GF-D8 (cell line): Measurements from ENCODE around the gene DCDC2B.

ENCODE experiments used
- DNase-seq: peaks from one replicate; lab custom pipeline; 2025; lab: John Stamatoyannopoulos, UW

Gene DCDC2B

DNA sequence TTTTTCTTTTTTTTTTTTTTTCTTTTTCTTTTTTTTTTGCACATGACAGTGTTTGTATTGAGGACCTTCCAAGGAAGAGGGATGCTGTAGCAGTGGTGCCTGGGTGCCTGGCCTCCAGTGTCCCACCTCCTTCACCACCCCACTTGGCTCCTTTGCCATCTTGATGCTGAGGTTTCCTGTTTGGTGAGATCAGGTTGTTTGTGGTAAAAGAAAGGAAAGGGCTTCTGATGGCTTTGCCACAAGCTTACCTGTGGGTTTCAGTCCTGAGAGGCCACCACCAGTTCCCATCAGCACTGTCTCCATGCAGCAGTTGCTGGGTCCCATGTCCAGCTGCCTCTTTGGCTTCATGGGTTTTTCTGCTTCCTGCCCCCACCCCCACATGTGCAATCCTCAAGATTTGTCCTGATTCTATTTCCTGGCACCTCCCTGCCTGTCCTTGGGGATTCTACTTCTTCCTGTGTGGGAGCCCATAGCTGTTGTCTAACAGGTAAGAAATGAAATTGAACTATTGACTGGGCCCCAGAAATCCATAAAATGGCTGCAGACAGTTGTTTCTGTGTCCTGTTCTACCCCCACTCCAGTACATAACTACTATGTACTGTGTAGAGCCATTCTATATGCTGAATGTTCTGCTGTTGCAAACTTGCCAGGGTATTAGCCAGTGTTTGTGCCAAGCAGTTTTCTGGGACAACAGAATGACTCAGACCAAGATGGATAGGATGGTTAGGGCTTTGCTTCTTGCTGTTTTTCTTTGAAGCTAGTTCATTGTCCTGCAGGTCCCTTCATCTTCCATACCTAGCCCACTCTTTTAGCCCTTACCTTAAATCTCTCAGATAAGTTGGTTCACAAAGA is 12.7 kb upstream of the DCDC2B start:
- DNase-seq, result no peak

DNA sequence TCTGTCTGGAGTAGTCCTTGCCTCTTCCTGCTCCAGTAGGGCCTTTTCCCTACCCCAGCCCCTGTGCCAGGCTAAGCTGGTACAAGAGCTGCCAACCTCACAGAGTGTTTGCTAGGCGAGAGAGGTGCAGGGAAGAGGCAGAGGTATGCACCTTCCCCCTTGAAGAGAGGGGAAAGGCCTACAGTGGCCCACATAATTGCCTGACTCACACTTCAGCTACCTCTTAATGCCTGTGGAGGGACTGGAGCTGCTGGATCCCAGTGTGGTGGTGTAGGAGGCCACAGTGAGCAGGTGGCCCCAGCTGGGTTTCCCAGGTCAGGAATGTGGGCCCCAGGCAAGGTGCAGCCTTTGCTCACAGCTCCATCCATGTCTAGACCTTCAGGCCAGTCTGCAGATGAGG is 11.8 kb upstream of the DCDC2B start:
- no peak for DNase-seq

DNA sequence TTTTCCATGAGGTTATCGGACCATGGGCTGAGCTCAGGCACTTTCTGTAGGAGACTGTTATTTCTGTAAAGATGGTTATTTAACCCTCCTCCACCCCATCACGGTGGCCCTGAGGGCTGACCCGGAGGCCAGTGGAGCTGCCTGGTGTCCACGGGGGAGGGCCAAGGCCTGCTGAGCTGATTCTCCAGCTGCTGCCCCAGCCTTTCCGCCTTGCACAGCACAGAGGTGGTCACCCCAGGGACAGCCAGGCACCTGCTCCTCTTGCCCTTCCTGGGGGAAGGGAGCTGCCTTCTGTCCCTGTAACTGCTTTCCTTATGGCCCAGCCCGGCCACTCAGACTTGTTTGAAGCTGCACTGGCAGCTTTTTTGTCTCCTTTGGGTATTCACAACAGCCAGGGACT is 11.1 kb upstream of the DCDC2B start:
- no peak for DNase-seq

DNA sequence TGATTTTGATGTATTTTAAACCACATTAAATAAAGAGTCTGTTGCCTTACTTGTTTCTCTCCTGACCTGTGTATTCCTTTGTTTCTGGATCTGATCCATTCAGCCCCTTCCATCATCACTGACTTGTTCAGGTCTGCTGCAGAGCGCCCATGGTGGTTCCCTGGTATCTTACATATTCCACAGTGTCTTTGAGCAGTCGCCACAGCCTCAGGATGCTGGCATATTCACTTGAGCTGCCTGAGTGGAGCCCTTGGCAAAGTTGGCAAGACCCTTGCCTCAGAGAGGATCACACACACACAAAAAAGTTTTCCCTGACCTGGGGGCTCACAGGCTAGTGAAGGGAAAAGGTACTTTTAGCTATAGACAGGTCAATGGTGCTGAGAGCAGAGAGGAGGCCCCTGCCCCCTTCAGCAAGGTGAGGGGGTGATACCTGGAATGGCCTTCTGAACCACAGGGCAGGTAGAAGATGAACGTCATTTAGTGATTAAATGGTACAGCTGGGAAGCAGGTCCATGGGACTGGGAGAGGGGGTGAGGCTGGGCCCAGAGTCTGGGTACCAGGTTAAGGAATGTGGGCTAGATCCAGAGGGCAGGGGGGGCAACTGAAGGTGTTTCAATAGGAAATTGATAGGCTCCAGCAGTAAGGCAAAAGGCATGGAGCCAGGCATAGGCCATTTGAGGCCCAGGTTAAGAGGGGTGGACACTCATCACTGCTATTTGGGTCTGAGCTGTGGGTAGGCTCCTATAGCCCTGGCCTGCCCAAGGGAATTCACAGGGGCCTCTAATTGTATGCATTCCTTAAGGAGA is 10.4 kb upstream of the DCDC2B start:
- DNase-seq, result no peak

DNA sequence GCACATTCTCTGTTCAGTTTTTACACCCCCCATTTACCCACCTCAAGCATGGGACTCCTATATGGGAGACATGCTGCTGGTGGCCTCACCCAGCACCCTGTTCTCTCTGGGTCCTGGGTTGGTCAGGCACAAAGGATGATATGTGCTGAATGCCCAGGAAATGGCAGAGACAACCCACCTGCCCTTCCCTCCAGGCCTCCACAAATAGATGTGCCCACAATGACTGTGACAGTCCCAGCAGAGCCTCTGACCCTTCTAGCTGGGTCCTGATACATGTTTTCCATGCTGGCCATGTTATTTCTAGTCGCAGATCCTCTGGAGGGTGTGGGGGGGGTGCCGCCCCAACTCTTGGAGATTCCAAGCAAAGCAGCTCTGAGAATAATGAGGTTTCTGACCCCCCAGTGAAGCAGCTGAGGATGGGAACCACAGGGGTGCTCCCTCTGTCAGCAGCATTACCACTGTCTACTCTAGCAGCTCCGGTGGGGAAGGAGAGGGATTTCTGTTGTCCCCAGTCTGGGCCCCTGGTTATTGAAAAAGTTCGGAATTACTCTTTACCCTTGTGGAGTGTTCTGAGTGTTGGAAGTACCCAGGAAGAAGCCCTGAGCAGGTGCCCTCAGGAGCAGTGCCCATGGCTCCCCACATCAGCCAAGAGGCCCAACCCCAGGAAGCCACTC is 9.7 kb upstream of the DCDC2B start:
- no peak for DNase-seq

DNA sequence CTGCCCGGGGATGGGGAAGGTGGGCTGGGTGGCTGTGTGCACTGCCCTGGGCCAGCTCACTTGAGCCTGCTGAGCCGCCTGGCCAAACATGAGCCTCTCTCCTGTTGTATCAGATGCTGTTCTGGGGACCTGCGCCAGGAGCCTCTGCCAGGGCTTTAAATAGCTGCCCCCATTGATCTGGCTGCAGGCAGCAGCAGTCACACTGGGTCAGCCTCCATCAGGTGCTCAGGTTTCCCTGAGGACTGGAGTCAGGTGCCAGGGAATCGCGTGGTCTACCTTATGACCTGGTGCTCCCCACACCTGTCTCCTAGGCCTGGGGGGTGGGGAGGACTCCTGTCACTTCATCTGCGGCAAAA is 9.2 kb upstream of the DCDC2B start:
- DNase-seq, result no peak

DNA sequence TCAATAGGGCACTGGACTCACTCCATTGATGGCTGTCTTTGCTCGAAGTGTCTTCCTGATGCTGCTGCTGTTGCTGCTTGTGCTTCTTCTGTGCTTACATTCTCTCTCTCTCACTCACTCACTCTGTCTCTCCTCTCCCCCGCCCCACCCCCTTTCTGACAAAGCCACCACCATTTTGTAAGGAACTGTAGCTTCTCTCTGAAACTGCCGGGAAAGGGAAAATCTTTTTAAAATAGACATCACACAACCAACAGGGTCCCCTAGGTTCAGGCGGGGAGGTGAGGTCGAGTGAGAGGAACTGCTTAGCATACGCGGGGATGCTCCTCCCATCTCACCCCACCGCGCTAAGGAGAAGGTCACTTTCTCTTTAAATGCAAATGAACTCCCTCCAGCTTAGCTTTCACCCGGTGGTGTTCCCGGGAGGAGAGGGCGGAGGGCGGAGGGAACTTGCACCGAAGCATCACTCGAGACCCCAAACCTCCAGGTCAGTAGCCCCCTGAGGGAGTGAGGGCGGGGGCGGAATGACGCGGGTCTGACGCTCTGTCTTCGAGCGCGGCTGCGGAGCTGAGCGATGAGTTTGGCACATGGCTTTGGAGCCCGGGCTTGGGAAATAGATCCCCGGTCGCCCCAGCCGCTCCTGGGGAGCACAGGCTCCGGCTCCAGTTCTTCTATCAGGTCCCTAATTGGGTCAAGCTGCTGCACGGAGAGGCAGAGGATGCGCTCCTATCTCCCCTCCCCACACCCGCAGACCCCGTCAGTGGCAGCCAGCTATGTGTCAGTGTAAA is 8.5 kb upstream of the DCDC2B start, which contains the start of gene CCDC28B:
CCDC28B (plus strand) TSS at position 370 of the 785 bp plus-strand sequence. CDS start 1,341 bp downstream, outside the sequence.
- DNase-seq, result no peak

DNA sequence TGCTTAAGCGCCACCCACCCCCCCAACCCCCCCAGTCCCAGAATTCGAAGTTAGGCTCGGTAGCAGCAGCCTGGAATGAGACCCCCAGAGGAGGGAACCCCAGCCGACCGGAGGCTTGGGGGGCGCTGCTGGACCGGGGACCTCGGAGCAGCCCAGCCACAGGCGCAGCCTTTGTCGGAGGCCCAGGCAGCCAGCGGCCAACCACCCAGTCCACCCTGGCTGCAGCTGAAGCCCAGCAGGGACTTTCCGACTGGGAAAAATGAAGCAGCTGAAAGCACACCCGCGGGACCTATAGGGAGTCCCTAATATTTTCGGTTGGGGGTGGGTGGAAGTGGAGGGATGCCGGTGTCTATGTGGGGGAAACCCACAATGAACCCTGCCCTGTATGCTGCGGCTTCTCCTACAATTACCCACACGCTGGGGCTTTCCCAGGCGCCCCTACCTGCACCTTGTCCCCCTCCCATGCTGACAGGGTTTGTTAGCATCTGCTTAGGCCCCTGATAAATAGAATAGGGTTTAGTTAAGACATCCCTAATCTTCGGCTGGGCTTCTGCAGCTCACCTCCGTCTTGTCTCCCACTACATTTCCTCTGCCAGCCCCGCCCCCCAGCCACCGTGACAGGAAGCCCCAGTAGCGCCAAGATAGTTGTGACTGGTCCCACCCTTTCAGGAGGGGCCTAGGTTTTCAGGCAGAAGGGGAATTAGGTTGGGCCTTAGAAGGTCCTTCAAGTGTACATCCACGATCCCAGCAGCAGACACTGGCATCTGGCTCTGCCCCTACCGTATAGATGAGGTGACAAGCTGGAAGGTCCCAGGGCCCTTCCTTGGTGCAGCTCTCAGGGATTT is 7.7 kb upstream of the DCDC2B start:
- peak; percentile 14 for DNase-seq

DNA sequence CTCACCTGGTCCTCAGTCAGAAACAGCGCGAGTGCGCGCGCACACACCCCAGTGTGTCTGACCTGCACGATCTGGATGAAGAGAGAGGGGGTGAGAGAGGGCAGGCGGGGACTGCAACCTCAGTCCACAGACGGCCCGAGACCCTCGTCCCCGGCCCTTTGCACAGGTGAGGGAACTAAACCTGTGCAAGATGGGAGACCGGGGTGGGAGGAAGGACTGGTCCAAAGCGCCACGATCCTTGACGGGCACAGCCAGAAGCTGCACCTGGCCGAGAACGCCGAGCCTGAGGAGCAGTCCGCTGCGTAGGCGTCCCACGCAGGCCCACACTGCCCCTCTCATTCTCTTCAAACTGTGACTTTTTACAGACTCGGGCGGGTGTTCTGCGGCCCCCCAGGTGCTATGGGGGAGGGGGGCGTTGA is 3.9 kb upstream of the DCDC2B start:
- DNase-seq, result no peak

DNA sequence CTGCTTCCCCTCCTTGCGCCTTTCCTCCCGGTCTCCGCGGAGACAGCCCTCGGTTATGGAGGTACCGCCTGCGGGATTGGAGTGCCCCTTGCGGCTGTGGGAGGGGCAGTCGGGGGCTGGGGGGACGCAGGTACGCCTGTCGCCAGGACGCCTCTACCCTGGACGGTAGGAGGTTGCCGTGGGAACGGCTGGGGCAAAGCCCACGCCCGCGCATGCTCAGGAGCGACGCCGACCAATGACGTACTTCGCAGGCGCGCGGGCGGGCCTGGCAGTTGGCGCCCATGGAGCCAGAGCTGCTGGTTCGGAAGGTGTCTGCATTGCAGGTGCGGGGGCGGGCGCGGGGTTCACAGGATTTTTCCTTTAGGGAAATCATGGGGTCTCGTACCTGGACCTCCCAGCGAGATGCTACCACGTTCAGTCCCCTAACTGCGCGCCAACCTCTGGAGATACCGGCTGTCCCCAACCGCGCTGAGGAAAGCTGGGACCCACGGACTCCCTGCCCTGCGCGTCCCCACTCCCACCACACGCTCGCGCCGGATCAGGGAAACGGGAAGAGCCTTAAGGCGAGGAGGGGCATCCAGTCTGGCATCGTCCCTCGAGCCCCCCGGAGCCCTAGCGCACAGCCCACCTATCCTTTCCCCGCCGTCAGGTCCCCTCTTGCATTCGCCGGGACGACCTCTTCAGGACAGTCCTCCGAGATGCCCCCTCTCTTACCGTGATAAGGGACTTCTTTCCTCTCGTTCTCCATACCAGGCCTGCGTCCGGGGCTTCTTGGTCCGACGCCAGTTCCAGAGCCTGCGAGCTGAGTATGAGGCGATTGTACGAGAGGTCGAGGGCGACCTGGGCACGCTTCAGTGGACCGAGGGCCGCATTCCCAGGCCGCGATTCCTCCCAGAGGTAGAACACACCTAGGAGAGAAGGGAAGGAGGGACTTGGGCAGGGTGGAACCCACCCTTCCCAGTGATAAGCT is 3.2 kb upstream of the DCDC2B start, which contains the start of gene IQCC:
IQCC (plus strand) TSS at position 271 of the 970 bp plus-strand sequence; CDS start at position 282, 11 bp downstream.
- DNase-seq, result peak; percentile 11

DNA sequence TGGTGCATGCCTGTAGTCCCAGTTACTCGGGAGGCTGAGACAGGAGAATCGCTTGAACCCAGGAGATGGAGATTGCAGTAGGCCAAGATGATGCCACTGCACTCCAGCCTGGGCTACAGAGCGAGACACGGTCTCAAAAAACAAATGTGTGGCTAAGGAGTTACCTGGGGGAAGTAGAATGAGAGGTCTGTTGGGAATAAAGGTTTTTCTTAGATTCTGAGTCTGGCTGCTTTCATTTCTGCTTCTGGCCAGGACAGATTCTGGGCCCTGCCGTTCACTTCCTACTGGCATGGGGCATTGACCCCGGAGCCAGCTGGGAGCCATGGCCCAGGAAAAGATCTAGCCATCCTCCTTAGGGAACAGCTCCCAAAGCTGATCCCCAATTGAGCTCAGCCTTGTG is 420 bp upstream of the DCDC2B start:
- DNase-seq, result no peak

DNA sequence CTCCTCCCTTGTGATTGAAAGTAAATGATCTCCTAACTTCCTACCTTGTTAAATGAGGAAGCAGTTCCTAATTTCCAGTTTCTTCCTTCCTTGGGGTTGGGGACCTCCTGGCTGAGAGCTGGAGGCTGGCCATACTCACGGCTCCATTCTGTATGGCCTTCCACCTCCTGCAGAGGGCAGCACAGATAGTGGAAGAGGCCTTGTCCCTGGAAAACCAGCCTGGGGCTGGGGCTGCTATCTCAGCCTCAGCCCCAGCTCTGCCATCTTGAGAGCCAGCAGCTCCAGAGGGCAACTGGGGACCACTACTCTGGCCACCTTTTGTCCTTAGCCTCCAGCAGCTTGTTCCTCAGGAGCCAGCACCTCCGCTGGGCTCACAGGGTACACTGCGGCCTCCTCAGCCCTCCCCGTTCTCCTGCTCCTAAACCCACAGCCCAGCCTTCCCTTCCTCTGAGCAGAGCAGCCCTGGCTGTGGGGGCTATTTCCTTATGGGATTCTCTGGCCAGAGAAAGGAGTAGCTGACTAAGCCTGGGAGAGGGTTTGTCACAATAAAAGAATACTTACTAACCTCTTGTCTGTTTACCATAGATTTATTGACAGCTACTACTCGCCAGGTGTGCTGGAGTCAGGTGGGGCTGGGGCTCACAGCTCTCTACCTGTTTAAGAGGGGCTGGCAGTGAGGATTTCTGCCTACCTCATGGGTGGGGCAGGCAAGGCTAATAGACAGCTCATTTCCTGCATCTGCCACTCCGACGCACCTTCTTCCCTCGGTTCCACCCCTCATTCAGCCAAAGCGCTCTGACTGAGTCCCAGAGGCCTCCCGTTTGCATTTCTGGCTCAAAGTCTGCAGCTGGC is 7.0 kb downstream of the DCDC2B start:
- DNase-seq, result no peak

DNA sequence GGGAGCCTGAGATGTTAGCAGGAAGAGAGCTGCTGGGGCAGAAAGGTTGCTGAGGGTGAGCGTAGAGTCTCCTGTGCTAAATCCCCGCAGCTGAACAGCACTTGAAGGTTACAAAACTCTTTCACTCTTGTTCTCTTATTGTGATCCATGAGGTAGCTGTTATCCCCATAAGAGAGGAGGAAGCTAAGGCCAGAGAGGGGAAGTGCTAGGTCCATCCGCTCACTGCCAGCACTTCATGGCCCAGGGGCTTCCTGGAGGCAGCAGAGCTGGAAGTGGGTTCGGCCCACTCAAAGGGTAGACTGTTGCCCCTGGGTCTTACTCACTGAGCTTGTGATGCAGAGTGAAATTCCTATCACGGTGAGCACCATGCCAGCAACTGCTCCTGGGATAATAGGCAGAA is 7.7 kb downstream of the DCDC2B start:
- DNase-seq, result no peak

DNA sequence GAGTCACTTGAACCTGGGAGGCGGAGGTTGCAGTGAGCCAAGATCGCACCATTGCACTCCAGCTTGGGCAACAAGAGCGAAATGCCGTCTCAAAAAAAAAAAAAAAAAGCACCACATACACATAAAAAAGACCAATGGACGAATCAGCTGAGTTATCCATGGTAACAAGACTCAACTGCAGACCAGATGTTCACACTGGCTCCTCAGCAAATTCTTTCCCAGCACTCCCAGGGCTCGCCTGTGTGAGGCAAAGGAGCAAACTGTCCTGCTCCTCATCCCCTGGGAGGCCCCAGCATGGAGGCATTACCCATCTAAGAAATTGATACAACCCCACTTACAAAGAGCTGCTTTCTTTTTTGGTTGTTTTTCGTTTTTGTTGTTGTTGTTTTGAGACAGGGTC is 10.1 kb downstream of the DCDC2B start:
- no peak for DNase-seq

DNA sequence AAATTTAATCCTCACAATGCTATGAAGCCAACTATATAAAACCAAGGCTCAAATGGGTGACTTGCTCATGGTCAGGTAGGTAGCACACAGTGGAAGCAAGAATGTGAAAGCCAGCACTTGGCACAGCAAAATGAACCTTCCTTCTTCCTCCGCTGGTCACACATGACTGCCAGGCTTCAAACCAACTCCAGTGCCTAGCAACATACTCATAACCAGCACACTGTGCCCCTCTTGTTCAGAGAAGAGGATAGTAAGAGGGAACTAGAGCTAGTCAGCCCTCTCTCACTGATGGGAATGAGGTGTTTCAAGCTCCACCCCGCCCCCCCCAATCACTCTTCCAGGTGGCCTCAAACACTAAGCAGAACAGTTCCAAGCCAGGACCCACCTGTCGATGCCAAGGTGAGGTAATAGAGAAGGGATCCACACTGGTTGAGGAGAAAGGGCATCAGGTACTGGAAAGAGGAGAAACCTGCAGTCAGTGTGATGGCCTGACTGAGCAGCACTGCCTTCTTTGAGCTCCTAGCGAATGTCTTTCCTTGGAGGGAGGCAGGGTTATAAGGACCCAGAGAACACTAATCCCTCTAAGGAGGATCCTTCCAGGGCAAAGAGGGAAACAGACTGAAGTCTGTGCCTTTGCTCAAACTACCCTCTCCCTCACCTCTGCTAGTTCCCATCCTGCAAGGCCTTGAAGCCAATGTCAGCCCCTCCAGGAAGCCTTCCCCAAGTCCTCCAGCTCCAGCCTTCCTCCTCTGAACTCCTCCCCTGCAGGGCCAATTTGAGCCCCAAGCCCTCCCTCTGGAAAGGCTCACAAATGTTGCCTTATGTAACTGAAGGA is 12.1 kb downstream of the DCDC2B start:
- DNase-seq, result no peak

DNA sequence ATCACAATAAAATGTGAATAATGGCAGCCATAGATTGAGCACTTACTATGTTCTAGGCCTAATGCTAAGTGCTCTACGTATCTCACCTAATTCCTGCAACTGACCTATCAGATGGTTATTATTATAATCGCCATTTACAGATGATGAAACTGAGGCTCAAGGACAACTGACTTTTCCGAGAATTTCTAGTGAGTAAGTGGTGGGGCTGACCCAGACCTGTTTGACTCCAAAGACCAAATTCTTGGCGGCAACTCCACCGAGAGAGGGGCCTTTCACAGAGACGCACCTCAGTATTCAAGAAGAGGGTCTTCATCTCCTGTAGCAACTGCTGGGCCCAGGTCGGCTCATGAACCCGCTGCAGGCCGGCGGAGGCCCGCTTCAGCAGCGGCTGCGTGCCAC is 12.7 kb downstream of the DCDC2B start:
- no peak for DNase-seq

DNA sequence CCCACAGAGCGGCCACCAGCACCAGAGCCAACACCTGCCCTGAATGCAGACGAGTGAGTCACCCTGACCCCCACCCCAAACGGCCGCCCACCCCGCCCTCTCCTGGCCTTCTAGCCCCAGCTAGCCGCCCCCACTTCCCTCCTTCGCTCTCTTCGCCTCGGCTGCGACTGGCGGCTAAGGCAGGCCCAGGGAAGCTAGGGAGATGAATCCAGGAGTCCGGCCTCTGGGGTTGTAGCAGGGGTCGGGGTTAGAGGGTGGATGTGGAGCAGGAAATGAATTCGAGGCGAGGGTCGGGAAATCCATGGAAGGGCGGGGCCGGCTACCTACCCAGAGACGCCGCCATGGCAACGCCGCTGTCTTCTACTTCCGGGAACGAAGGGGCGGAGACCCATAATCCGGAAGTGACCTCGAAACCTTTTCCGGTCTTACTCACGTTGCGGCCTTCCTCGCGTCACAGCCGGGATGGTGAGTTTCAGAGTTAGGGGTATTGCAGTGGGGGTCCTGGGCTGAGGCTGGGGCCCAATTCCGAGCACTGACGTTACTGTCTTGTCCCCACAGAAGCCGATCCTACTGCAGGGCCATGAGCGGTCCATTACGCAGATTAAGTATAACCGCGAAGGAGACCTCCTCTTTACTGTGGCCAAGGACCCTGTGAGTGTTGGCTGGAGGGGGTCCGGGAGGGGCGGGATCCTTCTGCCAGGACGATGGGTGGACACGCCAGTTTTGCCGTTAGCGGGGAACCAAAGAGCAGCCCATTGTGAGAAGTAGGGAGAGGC is 13.3 kb downstream of the DCDC2B start, which contains the start of the genes EIF3I and TMEM234:
EIF3I (plus strand) TSS at position 428 of the 776 bp plus-strand sequence; CDS start at position 463, 35 bp downstream.
TMEM234 (minus strand) TSS at position 374 of the 776 bp plus-strand sequence; CDS start at position 343, 31 bp downstream.
- peak; percentile 74 for DNase-seq
